ENCODE data around the gene ZNF296.

Gene ZNF296

GRCh38 chr19:45061965-45062364 is 14.3 kb downstream of the ZNF296 start:
- no peak for DNase-seq (ENCODE audit: low spot score)

- DNase-seq (ENCODE audit: low spot score) = peak; percentile 54
Measured at GRCh38 chr19:45059258-45059965, 16.9 kb downstream of the ZNF296 start.

GRCh38 chr19:45058622-45059159 is 17.6 kb downstream of the ZNF296 start:
- no peak for DNase-seq (ENCODE audit: low spot score)

- no peak for DNase-seq (ENCODE audit: low spot score)
Measured at GRCh38 chr19:45057444-45057843, 18.8 kb downstream of the ZNF296 start.

- DNase-seq (ENCODE audit: low spot score) = no peak
Measured at GRCh38 chr19:45056831-45057230, 19.4 kb downstream of the ZNF296 start.

- no peak for DNase-seq (ENCODE audit: low spot score)
Measured at GRCh38 chr19:45051929-45052579, 24.2 kb downstream of the ZNF296 start.

GRCh38 chr19:45050036-45050435 is 26.2 kb downstream of the ZNF296 start:
- no peak for DNase-seq (ENCODE audit: low spot score)

GRCh38 chr19:45049073-45049736 is 27.1 kb downstream of the ZNF296 start:
- no peak for DNase-seq (ENCODE audit: low spot score)

GRCh38 chr19:45047188-45047797 is 29.0 kb downstream of the ZNF296 start:
- DNase-seq (ENCODE audit: low spot score) = no peak

- DNase-seq (ENCODE audit: low spot score) = no peak
Measured at GRCh38 chr19:45046355-45046754, 29.9 kb downstream of the ZNF296 start.

GRCh38 chr19:45045671-45046353 is 30.5 kb downstream of the ZNF296 start:
- no peak for DNase-seq (ENCODE audit: low spot score)

GRCh38 chr19:45041125-45041524 is 35.2 kb downstream of the ZNF296 start:
- no peak for DNase-seq (ENCODE audit: low spot score)

GRCh38 chr19:45040059-45040771 is 36.1 kb downstream of the ZNF296 start:
- no peak for DNase-seq (ENCODE audit: low spot score)

GRCh38 chr19:45038931-45039893 is 37.1 kb downstream of the ZNF296 start, which contains the start of gene CLASRP:
Gene CLASRP, plus strand, starts transcription at chr19:45039045. Its CDS starts 1,168 bp downstream, at chr19:45040213.
- peak; percentile 82 for DNase-seq (ENCODE audit: low spot score)

- DNase-seq (ENCODE audit: low spot score) = no peak
Measured at GRCh38 chr19:45037393-45038169, 38.7 kb downstream of the ZNF296 start.

GRCh38 chr19:45035755-45036154 is 40.5 kb downstream of the ZNF296 start:
- no peak for DNase-seq (ENCODE audit: low spot score)

GRCh38 chr19:45032421-45032820 is 43.9 kb downstream of the ZNF296 start:
- DNase-seq (ENCODE audit: low spot score) = peak; percentile 54

GRCh38 chr19:45030825-45031224 is 45.5 kb downstream of the ZNF296 start:
- DNase-seq (ENCODE audit: low spot score) = no peak

GRCh38 chr19:45027371-45027770 is 48.9 kb downstream of the ZNF296 start:
- no peak for DNase-seq (ENCODE audit: low spot score)
